CD4-positive, alpha-beta memory T cell (primary cell): Measurements from ENCODE around the gene SIT1. TPM values are rescaled to one million over a fixed set of nuclear protein-coding genes. Genes with fewer than 3 reads are reported as not detected.

Experiments used
- CTCF ChIA-PET: fragments of 350-600 bp; sonication (Branson Sonifier 250); formaldehyde crosslinking; loops from one replicate; lab custom pipeline; 2021; ENCODE audit warnings: inconsistent platforms; ENCODE audit not compliant: partially characterized antibody; lab: Charles Lee
- POLR2A ChIA-PET: fragments of 350-600 bp; sonication (Branson Sonifier 250); formaldehyde crosslinking; loops from one replicate; lab custom pipeline; 2021; ENCODE audit not compliant: partially characterized antibody; lab: Charles Lee
- DNase-seq, 5 donors: peaks; one replicate each; pipeline versions ENCODE4 v3.0.0 to v3.0.0-alpha.2; 2020 to 2022; ENCODE audit warnings: mixed read lengths in 1 of 5
- H3K27ac ChIP-seq: one replicate; pipeline ENCODE4 v1.7.0; 2013; ENCODE audit warnings: low read depth, low read length
- H3K27me3 ChIP-seq: 2 replicates; pipeline ENCODE4 v1.7.0; 2013; ENCODE audit warnings: mild to moderate bottlenecking, low read length, moderate library complexity; ENCODE audit not compliant: insufficient read depth
- H3K36me3 ChIP-seq: 2 replicates; pipeline ENCODE4 v1.7.0; 2013; ENCODE audit warnings: mild to moderate bottlenecking, low read length, moderate library complexity; ENCODE audit not compliant: insufficient read depth
- H3K4me1 ChIP-seq: 2 replicates; pipeline ENCODE4 v1.7.0; 2013; ENCODE audit warnings: mild to moderate bottlenecking, low read length, moderate library complexity; ENCODE audit not compliant: insufficient read depth
- H3K4me3 ChIP-seq, 2 donors: one replicate each; pipeline ENCODE4 v1.7.0; 2013; ENCODE audit warnings: low read length in 2 of 2, mild to moderate bottlenecking in 1 of 2
- H3K9me3 ChIP-seq, 2 donors: one replicate each; pipeline ENCODE4 v1.7.0; 2013; ENCODE audit warnings: low read length in 2 of 2, control low read depth in 1 of 2; ENCODE audit not compliant: control insufficient read depth in 1 of 2
- H3K27ac Mint-ChIP-seq, 7 donors: one replicate each; pipeline ENCODE4 v1.8.0; 2020 to 2021; ENCODE audit warnings: mixed read lengths in 7 of 7, mild to moderate bottlenecking in 6 of 7, inconsistent platforms in 3 of 7, moderate library complexity in 3 of 7
- H3K27me3 Mint-ChIP-seq, 2 donors: one replicate each; pipeline ENCODE4 v1.8.0; 2020 to 2021; ENCODE audit warnings: mixed read lengths in 2 of 2
- H3K36me3 Mint-ChIP-seq, 2 donors: one replicate each; pipeline ENCODE4 v1.8.0; 2020 to 2021; ENCODE audit warnings: mixed read lengths in 2 of 2, inconsistent platforms in 1 of 2, mild to moderate bottlenecking in 1 of 2
- H3K4me1 Mint-ChIP-seq, 4 donors: one replicate each; pipeline ENCODE4 v1.8.0; 2020 to 2021; ENCODE audit warnings: mixed read lengths in 4 of 4, mild to moderate bottlenecking in 1 of 4
- H3K4me3 Mint-ChIP-seq, 8 donors: one replicate each; pipeline ENCODE4 v1.8.0; 2020 to 2021; ENCODE audit warnings: mixed read lengths in 8 of 8, mild to moderate bottlenecking in 7 of 8, moderate library complexity in 6 of 8, inconsistent platforms in 3 of 8
- H3K9me3 Mint-ChIP-seq, 8 donors: one replicate each; pipeline ENCODE4 v1.8.0; 2020 to 2021; ENCODE audit warnings: mixed read lengths in 8 of 8, mild to moderate bottlenecking in 5 of 8, inconsistent platforms in 3 of 8, moderate library complexity in 1 of 8
- intact Hi-C: fragments of 100-400 bp; cut with micrococcal nuclease; formaldehyde crosslinking; loops from one replicate; pipeline ENCODE4 v1.15.1; 2023
- polyA plus RNA-seq, 2 donors: library from polyadenylated mRNA; unstranded; fragments of 300-500 nt; fragmentation: Illumina TruSeq; gene quantifications; one replicate each; pipeline ENCODE4 v1.2.3, GENCODE V29; 2021
- total RNA-seq, 2 experiments: library from RNA; stranded (reverse); gene quantifications; one replicate each; pipeline ENCODE4 v1.2.3, GENCODE V29; 2021

SIT1 gene
- total and polyA plus RNA-seq, 4 experiments from 2014 or later = 68.7 to 231 (median 117) TPM

GRCh38 chr9:35661756-35662350 lies 11.1 kb upstream of the SIT1 start:
- peak overlapping the region; percentile 96 for H3K27ac ChIP-seq
- ChIA-PET POLR2A (interaction anchor here (0.9 to 12.3 kb wide), 11 partner anchors 9 to 220 kb away, joined by 3 to 420 read pairs (median 4); partner anchors contain the start of genes CD72, CREB3, SIT1 and SPAG8), CTCF (interaction anchor here (0.8 to 19.4 kb wide), 13 partner anchors 8 to 220 kb away, joined by 3 to 339 read pairs (median 7); partner anchors contain the start of genes CD72, CREB3, GBA2 and RGP1)
- peak; percentile 64 to 81 (median 70) for DNase-seq
- H3K4me1 Mint-ChIP-seq = peaks cover 60 to 95% (median 78%) of the 10 kb centered on the region in 4 donors
- peaks cover 2 to 4% of the 10 kb centered on the region in 2 donors for H3K27me3 Mint-ChIP-seq
- peak overlapping the region; percentile 59 to 94 (median 86) for H3K4me3 Mint-ChIP-seq
- no peaks in the 10 kb centered on the region for H3K27me3 ChIP-seq
- peaks cover 10% of the 10 kb centered on the region for H3K36me3 ChIP-seq
- no peak overlapping the region for H3K4me3 ChIP-seq
- H3K9me3 Mint-ChIP-seq = peaks cover 0 to 9% (median 4%) of the 10 kb centered on the region in 8 donors
- peak overlapping the region; percentile 82 to 100 (median 97) for H3K27ac Mint-ChIP-seq
- no peaks in the 10 kb centered on the region for H3K9me3 ChIP-seq
- H3K36me3 Mint-ChIP-seq = peaks cover 21 to 40% of the 10 kb centered on the region in 2 donors
- H3K4me1 ChIP-seq = peaks cover 79% of the 10 kb centered on the region
- intact Hi-C loops = loop anchor here (2.0 kb wide), 1 partner anchor 15 kb away; no protein-coding TSS in a partner anchor

- Histone ChIP-seq H3K4me1 (peaks cover 88% of the 10 kb centered on the region), H3K36me3 (peaks cover 10% of the 10 kb centered on the region), H3K27ac (peak overlapping the region; percentile 96), H3K9me3 (no peaks in the 10 kb centered on the region), H3K4me3 (no peak overlapping the region), H3K27me3 (no peaks in the 10 kb centered on the region)
- peaks cover 2 to 4% of the 10 kb centered on the region in 2 donors for H3K27me3 Mint-ChIP-seq
- peak overlapping the region; percentile 87 to 100 (median 96) for H3K27ac Mint-ChIP-seq
- peaks cover 21 to 40% of the 10 kb centered on the region in 2 donors for H3K36me3 Mint-ChIP-seq
- POLR2A ChIA-PET = interaction anchor here (0.7 to 12.3 kb wide), 10 partner anchors 10 to 221 kb away, joined by 3 to 420 read pairs (median 4); partner anchors contain the start of genes CD72, CREB3, SIT1 and TLN1
- H3K4me1 Mint-ChIP-seq = peaks cover 66 to 99% (median 82%) of the 10 kb centered on the region in 4 donors
- CTCF ChIA-PET = interaction anchor here (0.9 to 19.4 kb wide), 15 partner anchors 9 to 221 kb away, joined by 3 to 339 read pairs (median 6); partner anchors contain the start of genes CD72, CREB3, GBA2 and RGP1
- intact Hi-C loops = no loop called here
- H3K4me3 Mint-ChIP-seq = peak overlapping the region in 7 of 8 donors; percentile 46 to 95 (median 92)
- H3K9me3 Mint-ChIP-seq = peaks cover 0 to 9% (median 4%) of the 10 kb centered on the region in 8 donors
- DNase-seq = no peak
Observed at GRCh38 chr9:35660966-35661415, 10.3 kb upstream of the SIT1 start.

GRCh38 chr9:35659340-35659739 lies 8.6 kb upstream of the SIT1 start:
- DNase-seq = no peak
- H3K9me3 Mint-ChIP-seq = peaks cover 0 to 9% (median 4%) of the 10 kb centered on the region in 8 donors
- H3K4me3 Mint-ChIP-seq = peak overlapping the region; percentile 86 to 95 (median 92)
- H3K27me3 Mint-ChIP-seq = peaks cover 2 to 4% of the 10 kb centered on the region in 2 donors
- intact Hi-C loops = loop anchor here (5.0 kb wide), 2 partner anchors 547 to 672 kb away; partner anchors contain the start of gene DNAJB5
- Histone ChIP-seq H3K27me3 (no peaks in the 10 kb centered on the region), H3K27ac (peak overlapping the region; percentile 96), H3K9me3 (no peaks in the 10 kb centered on the region), H3K4me1 (peaks cover 79% of the 10 kb centered on the region), H3K36me3 (peaks cover 10% of the 10 kb centered on the region), H3K4me3 (peak overlapping the region; percentile 42 to 90)
- H3K4me1 Mint-ChIP-seq = peaks cover 64 to 94% (median 78%) of the 10 kb centered on the region in 4 donors
- ChIA-PET POLR2A (interaction anchor here (0.8 to 12.3 kb wide), 12 partner anchors 12 to 546 kb away, joined by 3 to 420 read pairs (median 22); partner anchors contain the start of genes CD72, CREB3, GBA2 and HINT2), CTCF (interaction anchor here (0.9 to 19.4 kb wide), 15 partner anchors 8 to 286 kb away, joined by 3 to 339 read pairs (median 11); partner anchors contain the start of genes CD72, CREB3, SIT1 and TESK1)
- peaks cover 21 to 40% of the 10 kb centered on the region in 2 donors for H3K36me3 Mint-ChIP-seq
- H3K27ac Mint-ChIP-seq = peak overlapping the region; percentile 91 to 100 (median 96)

GRCh38 chr9:35658968-35659220 lies 8.2 kb upstream of the SIT1 start:
- peaks cover 2 to 4% of the 10 kb centered on the region in 2 donors for H3K27me3 Mint-ChIP-seq
- DNase-seq = no peak
- ChIA-PET POLR2A (interaction anchor here (0.8 to 12.3 kb wide), 15 partner anchors 12 to 545 kb away, joined by 3 to 420 read pairs (median 14); partner anchors contain the start of genes CD72, CREB3, FAM221B and GBA2), CTCF (interaction anchor here (0.9 to 19.4 kb wide), 18 partner anchors 9 to 287 kb away, joined by 3 to 339 read pairs (median 10); partner anchors contain the start of genes CD72, CREB3, GBA2 and RGP1)
- peak overlapping the region; percentile 42 to 90 for H3K4me3 ChIP-seq
- peaks cover 21 to 40% of the 10 kb centered on the region in 2 donors for H3K36me3 Mint-ChIP-seq
- H3K4me1 ChIP-seq = peaks cover 76% of the 10 kb centered on the region
- peaks cover 61 to 91% (median 76%) of the 10 kb centered on the region in 4 donors for H3K4me1 Mint-ChIP-seq
- H3K9me3 Mint-ChIP-seq = peaks cover 0 to 9% (median 4%) of the 10 kb centered on the region in 8 donors
- intact Hi-C loops = loop anchor here (1.0 to 5.0 kb wide), 8 partner anchors 37 to 672 kb away; partner anchors contain the start of genes CREB3, DNAJB5, GBA2 and RGP1
- peak overlapping the region; percentile 96 for H3K27ac ChIP-seq
- peak overlapping the region; percentile 86 to 95 (median 92) for H3K4me3 Mint-ChIP-seq
- H3K27ac Mint-ChIP-seq = peak overlapping the region; percentile 91 to 100 (median 96)
- H3K9me3 ChIP-seq = no peaks in the 10 kb centered on the region
- H3K27me3 ChIP-seq = no peaks in the 10 kb centered on the region
- peaks cover 10% of the 10 kb centered on the region for H3K36me3 ChIP-seq

GRCh38 chr9:35658137-35658967 lies 7.6 kb upstream of the SIT1 start, which contains the start of gene CCDC107:
Gene CCDC107 (plus strand): TSS chr9:35658292. CDS start chr9:35658380, 88 bp downstream.
- Histone ChIP-seq H3K4me3 (peak within 1 kb of the TSS; percentile 67 to 90), H3K36me3 (peaks cover 10% of the 10 kb centered on the region), H3K27ac (peak within 1 kb of the TSS; percentile 96), H3K4me1 (peaks cover 71% of the 10 kb centered on the region), H3K27me3 (no peaks in the 10 kb centered on the region), H3K9me3 (no peaks in the 10 kb centered on the region)
- ChIA-PET CTCF (interaction anchor here (0.7 to 19.4 kb wide), 30 partner anchors 7 to 1835 kb away, joined by 3 to 339 read pairs (median 6); partner anchors contain the start of genes ARHGEF39, CD72, CREB3 and GBA2), POLR2A (interaction anchor here (0.8 to 12.3 kb wide), 19 partner anchors 8 to 1038 kb away, joined by 3 to 420 read pairs (median 9); partner anchors contain the start of genes CD72, CREB3, DCTN3 and FAM221B)
- intact Hi-C loops = loop anchor here (1.0 to 5.0 kb wide), 8 partner anchors 38 to 671 kb away; partner anchors contain the start of genes CREB3, DNAJB5, GBA2 and RGP1
- Mint-ChIP-seq H3K4me3 (peak within 1 kb of the TSS; percentile 86 to 95 (median 92)), H3K4me1 (peaks cover 60 to 85% (median 72%) of the 10 kb centered on the region in 4 donors), H3K27ac (peak within 1 kb of the TSS; percentile 95 to 100 (median 99)), H3K27me3 (peaks cover 2 to 4% of the 10 kb centered on the region in 2 donors), H3K36me3 (peaks cover 21 to 40% of the 10 kb centered on the region in 2 donors), H3K9me3 (peaks cover 0 to 9% (median 4%) of the 10 kb centered on the region in 8 donors)
- peak; percentile 86 to 92 (median 88) for DNase-seq
